ENCODE results near the gene GPX2. TPM values are rescaled to one million over a fixed set of nuclear protein-coding genes. Genes with fewer than 3 reads are reported as not detected.

GPX2 gene
- total RNA-seq, 1 experiment from 2014 or later = 188 TPM

DNA sequence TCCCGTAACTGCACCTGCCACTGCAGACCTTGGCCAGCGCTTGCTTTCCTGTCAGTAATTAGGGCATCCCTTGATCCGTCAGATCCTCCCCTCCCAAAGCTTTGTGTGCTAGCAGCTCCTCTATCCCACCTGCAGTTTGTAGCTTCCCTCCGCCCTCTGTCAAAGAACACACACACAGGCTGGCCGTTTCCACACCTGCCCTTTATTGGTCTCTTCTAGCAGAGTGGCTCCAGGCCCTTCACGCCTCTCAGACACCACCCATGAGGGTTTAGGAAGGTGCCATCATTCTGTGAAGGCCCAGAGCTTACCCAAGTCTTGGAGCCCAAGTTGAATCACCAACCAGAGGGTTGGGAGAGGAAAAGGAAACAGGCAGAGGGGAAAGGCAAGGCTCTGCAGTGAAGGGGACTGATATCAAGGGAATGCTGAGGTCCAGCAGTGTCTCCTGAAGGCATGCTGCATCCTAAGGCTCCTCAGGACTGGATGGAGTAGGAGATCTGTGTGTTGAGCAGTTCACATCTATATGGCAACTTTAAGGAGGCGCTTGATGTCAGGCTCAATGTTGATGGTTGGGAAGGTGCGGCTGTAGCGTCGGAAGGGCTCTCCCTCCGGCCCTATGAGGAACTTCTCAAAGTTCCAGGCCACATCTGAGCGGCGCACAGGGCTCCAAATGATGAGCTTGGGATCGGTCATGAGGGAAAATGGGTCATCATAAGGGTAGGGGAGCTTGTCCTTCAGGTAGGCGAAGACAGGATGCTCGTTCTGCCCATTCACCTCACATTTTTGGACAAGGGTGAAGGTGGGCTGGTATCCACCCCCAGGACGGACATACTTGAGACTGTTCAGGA is 3.4 kb downstream of the GPX2 start:
- peak overlapping the region; percentile 92 for H3K27ac Mint-ChIP-seq (ENCODE audit: unreplicated experiment)
- intact Hi-C loops (cut with micrococcal nuclease; ENCODE audit: unreplicated experiment) = no loop called here
- BruUV-seq (replicated peaks) = no TSS peak
- no peaks in the 10 kb centered on the region for H3K27me3 Mint-ChIP-seq (ENCODE audit: unreplicated experiment)
- peaks cover 68% of the 10 kb centered on the region for H3K4me1 Mint-ChIP-seq (ENCODE audit: low read depth, unreplicated experiment)
- DNase-seq = no peak
- CTCF ChIA-PET = interaction anchor here (0.5 to 1.3 kb wide), 7 partner anchors 21 to 81 kb away, joined by 3 to 7 read pairs (median 3); partner anchors contain the start of genes CHURC1 and FNTB
- TF ChIP-seq, protein P1, sequence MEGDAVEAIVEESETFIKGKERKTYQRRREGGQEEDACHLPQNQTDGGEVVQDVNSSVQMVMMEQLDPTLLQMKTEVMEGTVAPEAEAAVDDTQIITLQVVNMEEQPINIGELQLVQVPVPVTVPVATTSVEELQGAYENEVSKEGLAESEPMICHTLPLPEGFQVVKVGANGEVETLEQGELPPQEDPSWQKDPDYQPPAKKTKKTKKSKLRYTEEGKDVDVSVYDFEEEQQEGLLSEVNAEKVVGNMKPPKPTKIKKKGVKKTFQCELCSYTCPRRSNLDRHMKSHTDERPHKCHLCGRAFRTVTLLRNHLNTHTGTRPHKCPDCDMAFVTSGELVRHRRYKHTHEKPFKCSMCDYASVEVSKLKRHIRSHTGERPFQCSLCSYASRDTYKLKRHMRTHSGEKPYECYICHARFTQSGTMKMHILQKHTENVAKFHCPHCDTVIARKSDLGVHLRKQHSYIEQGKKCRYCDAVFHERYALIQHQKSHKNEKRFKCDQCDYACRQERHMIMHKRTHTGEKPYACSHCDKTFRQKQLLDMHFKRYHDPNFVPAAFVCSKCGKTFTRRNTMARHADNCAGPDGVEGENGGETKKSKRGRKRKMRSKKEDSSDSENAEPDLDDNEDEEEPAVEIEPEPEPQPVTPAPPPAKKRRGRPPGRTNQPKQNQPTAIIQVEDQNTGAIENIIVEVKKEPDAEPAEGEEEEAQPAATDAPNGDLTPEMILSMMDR (IDR thresholded peaks at IDR 0.05; ENCODE audit: unreplicated experiment) = no peak
- peaks cover 69% of the 10 kb centered on the region for H3K36me3 Mint-ChIP-seq (ENCODE audit: insufficient read depth, unreplicated experiment)
- peak overlapping the region; percentile 76 for H3K4me3 Mint-ChIP-seq (ENCODE audit: low read depth, unreplicated experiment)
- H3K9me3 Mint-ChIP-seq (ENCODE audit: low read depth, unreplicated experiment) = no peaks in the 10 kb centered on the region

- Mint-ChIP-seq H3K27me3 (ENCODE audit: unreplicated experiment) (no peaks in the 10 kb centered on the region), H3K36me3 (ENCODE audit: insufficient read depth, unreplicated experiment) (peaks cover 65% of the 10 kb centered on the region), H3K4me3 (ENCODE audit: low read depth, unreplicated experiment) (peak overlapping the region; percentile 76), H3K27ac (ENCODE audit: unreplicated experiment) (peak overlapping the region; percentile 92), H3K4me1 (ENCODE audit: low read depth, unreplicated experiment) (peaks cover 54% of the 10 kb centered on the region), H3K9me3 (ENCODE audit: low read depth, unreplicated experiment) (no peaks in the 10 kb centered on the region)
- intact Hi-C loops (cut with micrococcal nuclease; ENCODE audit: unreplicated experiment) = no loop called here
- TF ChIP-seq, protein P1 (IDR thresholded peaks at IDR 0.05; ENCODE audit: unreplicated experiment) = no peak
- BruUV-seq (replicated peaks) = no TSS peak
- CTCF ChIA-PET = no interaction called here
- DNase-seq = no peak
Measured at GRCh38 chr14:64937821-64938193, 4.7 kb downstream of the GPX2 start.

GRCh38 chr14:64937171-64937820 is 5.2 kb downstream of the GPX2 start:
- Mint-ChIP-seq H3K9me3 (ENCODE audit: low read depth, unreplicated experiment) (no peaks in the 10 kb centered on the region), H3K27ac (ENCODE audit: unreplicated experiment) (peak overlapping the region; percentile 92), H3K36me3 (ENCODE audit: insufficient read depth, unreplicated experiment) (peaks cover 60% of the 10 kb centered on the region)

GRCh38 chr14:64935508-64935907 is 7.0 kb downstream of the GPX2 start:
- DNase-seq = no peak
- H3K9me3 Mint-ChIP-seq (ENCODE audit: low read depth, unreplicated experiment) = no peaks in the 10 kb centered on the region
- no peak overlapping the region for H3K27ac Mint-ChIP-seq (ENCODE audit: unreplicated experiment)
- CTCF ChIA-PET = no interaction called here
- intact Hi-C loops (cut with micrococcal nuclease; ENCODE audit: unreplicated experiment) = no loop called here
- TF ChIP-seq, protein P1 (IDR thresholded peaks at IDR 0.05; ENCODE audit: unreplicated experiment) = no peak
- no TSS peak for BruUV-seq (replicated peaks)
- no peak overlapping the region for H3K4me3 Mint-ChIP-seq (ENCODE audit: low read depth, unreplicated experiment)
- H3K4me1 Mint-ChIP-seq (ENCODE audit: low read depth, unreplicated experiment) = peaks cover 43% of the 10 kb centered on the region
- peaks cover 42% of the 10 kb centered on the region for H3K36me3 Mint-ChIP-seq (ENCODE audit: insufficient read depth, unreplicated experiment)
- H3K27me3 Mint-ChIP-seq (ENCODE audit: unreplicated experiment) = no peaks in the 10 kb centered on the region

More at GRCh38 chr14:64937171-64937820, 5.2 kb downstream of the GPX2 start:
- peak overlapping the region; percentile 76 for H3K4me3 Mint-ChIP-seq (ENCODE audit: low read depth, unreplicated experiment)
- H3K4me1 Mint-ChIP-seq (ENCODE audit: low read depth, unreplicated experiment) = peaks cover 51% of the 10 kb centered on the region
- BruUV-seq (replicated peaks) = no TSS peak
- intact Hi-C loops (cut with micrococcal nuclease; ENCODE audit: unreplicated experiment) = no loop called here
- H3K27me3 Mint-ChIP-seq (ENCODE audit: unreplicated experiment) = no peaks in the 10 kb centered on the region
- CTCF ChIA-PET = no interaction called here
- TF ChIP-seq, protein P1 (IDR thresholded peaks at IDR 0.05; ENCODE audit: unreplicated experiment) = no peak
- no peak for DNase-seq
